OCI-LY3 (cell line): ENCODE data around the gene NRXN3.

ENCODE experiments used
- H2AFZ ChIP-seq: fragments of 200-600, 300-600 bp; shearing (Covaris generic); 2 replicates; pipeline ENCODE4 v1.6.0; 2014; ENCODE audit warnings: antibody characterized with exemption, low read depth, low read length
- H3K27ac ChIP-seq: fragments of 200-600, 300-600 bp; sonication (generic); 2 replicates; pipeline ENCODE4 v1.5.1; 2014; ENCODE audit warnings: mild to moderate bottlenecking, low read length, moderate library complexity, mixed read lengths
- H3K27me3 ChIP-seq: fragments of 200-600, 300-600 bp; sonication (generic); 2 replicates; pipeline ENCODE4 v1.6.1; 2014; ENCODE audit warnings: low read depth, low read length, mixed read lengths
- H3K36me3 ChIP-seq: fragments of 200-600, 300-600 bp; sonication (generic); replicated peaks from 2 replicates; pipeline ENCODE3; 2014; ENCODE audit warnings: low read depth, low read length, mixed read lengths
- H3K4me1 ChIP-seq: fragments of 300-600, 200-600 bp; sonication (generic); 2 replicates; pipeline ENCODE4 v1.6.1; 2014; ENCODE audit warnings: low read length, mixed read lengths
- H3K4me2 ChIP-seq: fragments of 200-600, 300-600 bp; sonication (generic); 2 replicates; pipeline ENCODE4 v1.6.1; 2014; ENCODE audit warnings: low read length, mixed read lengths
- H3K4me3 ChIP-seq: fragments of 300-600, 200-600 bp; sonication (generic); 2 replicates; pipeline ENCODE4 v1.5.1; 2014; ENCODE audit warnings: antibody characterized with exemption, mild to moderate bottlenecking, low read length, moderate library complexity
- H3K79me2 ChIP-seq: fragments of 300-600, 200-600 bp; shearing (Covaris generic); 2 replicates; pipeline ENCODE4 v1.6.1; 2014; ENCODE audit warnings: mild to moderate bottlenecking, low read length, mixed read lengths
- H3K9ac ChIP-seq: fragments of 300-600, 200-600 bp; shearing (Covaris generic); 2 replicates; pipeline ENCODE4 v1.6.0; 2014; ENCODE audit warnings: mild to moderate bottlenecking, low read length, moderate library complexity
- H3K9me3 ChIP-seq: fragments of 200-600, 300-600 bp; shearing (Covaris generic); 2 replicates; pipeline ENCODE4 v1.6.1; 2014; ENCODE audit warnings: low read length, mixed read lengths; ENCODE audit not compliant: insufficient read depth
- H4K20me1 ChIP-seq: fragments of 200-600, 300-600 bp; sonication (generic); 2 replicates; pipeline ENCODE4 v1.6.1; 2016; ENCODE audit warnings: low read length, mixed read lengths; ENCODE audit not compliant: insufficient read depth
- CTCF ChIP-seq: fragments of 200-600, 300-600 bp; sonication (generic); IDR thresholded peaks from 2 replicates; pipeline ENCODE4 v1.5.1; 2014; ENCODE audit warnings: antibody characterized with exemption, low read length, low read depth
- EZH2phosphoT487 ChIP-seq: fragments of 200-600 bp; shearing (Covaris generic); IDR thresholded peaks from 2 replicates; pipeline ENCODE4 v1.6.1; 2018; ENCODE audit warnings: antibody characterized with exemption, mixed run types, low read depth

Gene NRXN3

GRCh38 chr14:78897443-78897842 is 727.3 kb downstream of the NRXN3 start:
- Histone ChIP-seq H3K9ac (no peak overlapping the region), H3K36me3 (no peaks in the 10 kb centered on the region), H3K9me3 (no peaks in the 10 kb centered on the region), H3K27me3 (no peaks in the 10 kb centered on the region; the same call in 1 of the 2 replicates), H4K20me1 (no peaks in the 10 kb centered on the region), H3K27ac (no peak overlapping the region), H3K4me2 (no peak overlapping the region), H3K4me3 (no peak overlapping the region), H3K4me1 (no peaks in the 10 kb centered on the region), H3K79me2 (no peaks in the 10 kb centered on the region), H2AFZ (no peak overlapping the region)
- no peak for TF ChIP-seq EZH2phosphoT487

- H3K9me3 ChIP-seq = no peaks in the 10 kb centered on the region
- H3K36me3 ChIP-seq = no peaks in the 10 kb centered on the region
- H3K4me1 ChIP-seq = no peaks in the 10 kb centered on the region
- H4K20me1 ChIP-seq = no peaks in the 10 kb centered on the region
- TF ChIP-seq EZH2phosphoT487 (no peak), CTCF (peak; percentile 71)
- no peaks in the 10 kb centered on the region for H3K79me2 ChIP-seq
- H3K27me3 ChIP-seq = peaks cover 8% of the 10 kb centered on the region; the same call in 1 of the 2 replicates
- no peak overlapping the region for H3K4me3 ChIP-seq
- H3K27ac ChIP-seq = no peak overlapping the region
- no peak overlapping the region for H2AFZ ChIP-seq
- no peak overlapping the region for H3K4me2 ChIP-seq
- H3K9ac ChIP-seq = no peak overlapping the region
Observed at GRCh38 chr14:78902010-78902623, 731.9 kb downstream of the NRXN3 start.

- H3K79me2 ChIP-seq = no peaks in the 10 kb centered on the region
- no peak for TF ChIP-seq EZH2phosphoT487
- peak; percentile 16; the same call in 1 of the 2 replicates for TF ChIP-seq CTCF
- no peak overlapping the region for H3K4me2 ChIP-seq
- no peak overlapping the region for H3K4me3 ChIP-seq
- no peak overlapping the region for H3K27ac ChIP-seq
- no peaks in the 10 kb centered on the region for H3K9me3 ChIP-seq
- peaks cover 8% of the 10 kb centered on the region; the same call in 1 of the 2 replicates for H3K27me3 ChIP-seq
- no peaks in the 10 kb centered on the region for H3K4me1 ChIP-seq
- H3K9ac ChIP-seq = no peak overlapping the region
- no peaks in the 10 kb centered on the region for H4K20me1 ChIP-seq
- no peak overlapping the region for H2AFZ ChIP-seq
- no peaks in the 10 kb centered on the region for H3K36me3 ChIP-seq
Observed at GRCh38 chr14:78904094-78904493, 733.9 kb downstream of the NRXN3 start.

GRCh38 chr14:78917462-78917861 is 747.3 kb downstream of the NRXN3 start:
- H3K27me3 ChIP-seq = no peaks in the 10 kb centered on the region
- no peaks in the 10 kb centered on the region for H3K4me1 ChIP-seq
- H3K36me3 ChIP-seq = no peaks in the 10 kb centered on the region
- no peak overlapping the region for H2AFZ ChIP-seq
- no peak overlapping the region for H3K4me3 ChIP-seq
- no peaks in the 10 kb centered on the region for H4K20me1 ChIP-seq
- H3K4me2 ChIP-seq = no peak overlapping the region
- TF ChIP-seq EZH2phosphoT487 (no peak), CTCF (no peak)
- no peak overlapping the region for H3K27ac ChIP-seq
- H3K9me3 ChIP-seq = no peaks in the 10 kb centered on the region
- H3K79me2 ChIP-seq = no peaks in the 10 kb centered on the region
- no peak overlapping the region for H3K9ac ChIP-seq
